ENCODE results near the gene FNIP1.
"Not testable (repeated sequence)": the region's sequence is repeated elsewhere in the genome, so short reads cannot be mapped to it uniquely, and the experiment has no call there.

FNIP1 gene

GRCh38 chr5:131749723-131750470 is 46.9 kb downstream of the FNIP1 start:
- no peak for DNase-seq (ENCODE audit: low read depth, low spot score)

GRCh38 chr5:131749138-131749537 is 47.7 kb downstream of the FNIP1 start:
- DNase-seq (ENCODE audit: low read depth, low spot score): no peak

- DNase-seq (ENCODE audit: low read depth, low spot score): no peak
Measured at GRCh38 chr5:131747180-131748105, 49.4 kb downstream of the FNIP1 start.

- DNase-seq (ENCODE audit: low read depth, low spot score): no peak
Measured at GRCh38 chr5:131746423-131746822, 50.4 kb downstream of the FNIP1 start.

GRCh38 chr5:131745703-131746102 is 51.1 kb downstream of the FNIP1 start:
- DNase-seq (ENCODE audit: low read depth, low spot score): no peak

- DNase-seq (ENCODE audit: low read depth, low spot score): no peak
Measured at GRCh38 chr5:131745155-131745554, 51.7 kb downstream of the FNIP1 start.

GRCh38 chr5:131740477-131740876 is 56.3 kb downstream of the FNIP1 start:
- no peak for DNase-seq (ENCODE audit: low read depth, low spot score)

- no peak for DNase-seq (ENCODE audit: low read depth, low spot score)
Measured at GRCh38 chr5:131735393-131735792, 61.4 kb downstream of the FNIP1 start.

- not testable (repeated sequence) for DNase-seq (ENCODE audit: low read depth, low spot score)
Measured at GRCh38 chr5:131734939-131735338, 61.9 kb downstream of the FNIP1 start.

- not testable (repeated sequence) for DNase-seq (ENCODE audit: low read depth, low spot score)
Measured at GRCh38 chr5:131729292-131729691, 67.5 kb downstream of the FNIP1 start.

- not testable (repeated sequence) for DNase-seq (ENCODE audit: low read depth, low spot score)
Measured at GRCh38 chr5:131724089-131724488, 72.7 kb downstream of the FNIP1 start.

GRCh38 chr5:131720714-131721113 is 76.1 kb downstream of the FNIP1 start:
- DNase-seq (ENCODE audit: low read depth, low spot score): no peak

GRCh38 chr5:131719564-131719963 is 77.3 kb downstream of the FNIP1 start:
- no peak for DNase-seq (ENCODE audit: low read depth, low spot score)

- DNase-seq (ENCODE audit: low read depth, low spot score): no peak
Measured at GRCh38 chr5:131718487-131719014, 78.3 kb downstream of the FNIP1 start.

- not testable (repeated sequence) for DNase-seq (ENCODE audit: low read depth, low spot score)
Measured at GRCh38 chr5:131717164-131717563, 79.7 kb downstream of the FNIP1 start.

- no peak for DNase-seq (ENCODE audit: low read depth, low spot score)
Measured at GRCh38 chr5:131716650-131717049, 80.2 kb downstream of the FNIP1 start.

- DNase-seq (ENCODE audit: low read depth, low spot score): no peak
Measured at GRCh38 chr5:131710391-131710790, 86.4 kb downstream of the FNIP1 start.

GRCh38 chr5:131709043-131709442 is 87.8 kb downstream of the FNIP1 start:
- no peak for DNase-seq (ENCODE audit: low read depth, low spot score)

- DNase-seq (ENCODE audit: low read depth, low spot score): no peak
Measured at GRCh38 chr5:131706281-131706680, 90.5 kb downstream of the FNIP1 start.

- no peak for DNase-seq (ENCODE audit: low read depth, low spot score)
Measured at GRCh38 chr5:131694926-131695325, 101.9 kb downstream of the FNIP1 start.

GRCh38 chr5:131693894-131694293 is 102.9 kb downstream of the FNIP1 start:
- DNase-seq (ENCODE audit: low read depth, low spot score): no peak

GRCh38 chr5:131685516-131686171 is 111.2 kb downstream of the FNIP1 start:
- DNase-seq (ENCODE audit: low read depth, low spot score): no peak

All from smooth muscle cell of the brain vasculature (primary cell).